Upper lobe of left lung (tissue), 6 donors: ENCODE measurements around the gene KCNJ4. TPM values are rescaled to one million over a fixed set of nuclear protein-coding genes. Genes with fewer than 3 reads are reported as not detected.

Experiments used
- ATAC-seq, 2 donors: fragments of 200-7000 bp; cut with Tn5 transposase; one replicate each; pipeline ENCODE4 v1.9.1; 2022; ENCODE audit warnings: mild to moderate bottlenecking in 2 of 2, moderate library complexity in 2 of 2; ENCODE audit not compliant: low FRiP score in 2 of 2
- DNase-seq, 2 donors: peaks; one replicate each; pipeline ENCODE4 v3.0.0-alpha.2; 2019 to 2020
- H3K27ac ChIP-seq, 4 donors: fragments of 200-600 bp; sonication (generic); one replicate each; pipeline ENCODE4 v1.5.1; 2016 to 2019
- H3K27me3 ChIP-seq, 4 donors: fragments of 200-600 bp; sonication (generic); one replicate each; pipeline ENCODE4 v1.5.1; 2017 to 2019
- H3K36me3 ChIP-seq, 4 donors: fragments of 200-600 bp; sonication (generic); one replicate each; pipeline ENCODE4 v1.5.1; 2016 to 2019
- H3K4me1 ChIP-seq, 4 donors: fragments of 200-600 bp; sonication (generic); one replicate each; pipeline ENCODE4 v1.5.1; 2018 to 2019
- H3K4me3 ChIP-seq, 4 donors: fragments of 200-600 bp; sonication (generic); one replicate each; pipeline ENCODE4 v1.5.1; 2017 to 2019; ENCODE audit warnings: mild to moderate bottlenecking in 2 of 4, moderate library complexity in 1 of 4
- H3K9me3 ChIP-seq, 4 donors: fragments of 200-600 bp; sonication (generic); one replicate each; pipeline ENCODE4 v1.5.1; 2018 to 2019
- CTCF ChIP-seq, 6 experiments: fragments of 450-650 bp in 4 of 6; fragments of 200-600 bp in 2 of 6; sonication (generic) in 2 of 6; IDR thresholded peaks; one replicate each; pipeline ENCODE4 v1.5.1; 2016 to 2019; ENCODE audit warnings: antibody characterized with exemption in 6 of 6
- EP300 ChIP-seq, 4 donors: sonication (generic); formaldehyde crosslinking; IDR thresholded peaks; one replicate each; pipeline ENCODE4 v1.5.1; 2017; ENCODE audit warnings: antibody characterized with exemption in 4 of 4, control low read depth in 2 of 4
- POLR2A ChIP-seq, 4 donors: fragments of 450-650 bp; IDR thresholded peaks; one replicate each; pipeline ENCODE4 v1.5.1; 2016 to 2017; ENCODE audit warnings: antibody characterized with exemption in 4 of 4, mild to moderate bottlenecking in 2 of 4
- POLR2AphosphoS5 ChIP-seq, 2 donors: sonication (generic); formaldehyde crosslinking; IDR thresholded peaks; one replicate each; pipeline ENCODE4 v1.5.1; 2017; ENCODE audit warnings: antibody characterized with exemption in 2 of 2
- WGBS, 2 donors: methylation state at CpG; one replicate each; pipeline ENCODE4 v1.1.5; 2017 to 2018; 5-methylcytosine and 5-hydroxymethylcytosine counted together
- total RNA-seq, 6 donors: library from RNA; depleted of rRNA in 4 of 6; stranded (reverse); fragments of >200 nt in 4 of 6; gene quantifications; one replicate each; pipeline versions ENCODE4 v1.1.0 to v1.2.1, GENCODE V29; 2016 to 2021
- donor health status: DM: no; HTN: no; CAD: no; lungs with moderate emphysema.
- donor health status: DM: no; HTN: yes; CAD: no; lungs with severe emphysema.

The KCNJ4 gene
- total RNA-seq, 6 donors from 2014 or later: not detected

- H3K4me1 ChIP-seq: peaks cover 16 to 25% (median 21%) of the 10 kb centered on the region in 4 donors
- H3K27ac ChIP-seq: no peak overlapping the region
- TF ChIP-seq EP300 (IDR thresholded peaks at IDR 0.05) (no peak), POLR2A (IDR thresholded peaks at IDR 0.05) (no peak), CTCF (IDR thresholded peaks at IDR 0.05) (no peak), POLR2AphosphoS5 (IDR thresholded peaks at IDR 0.05) (no peak)
- no peaks in the 10 kb centered on the region for H3K36me3 ChIP-seq
- DNase-seq (no peak), ATAC-seq (no peak)
- H3K9me3 ChIP-seq: no peaks in the 10 kb centered on the region
- peaks cover 3 to 24% (median 13%) of the 10 kb centered on the region in 4 donors for H3K27me3 ChIP-seq
- 49 to 58% methylated on average over 7 to 8 of the region's 8 CpGs for WGBS, 2 donors
- no peak overlapping the region for H3K4me3 ChIP-seq
Observed at GRCh38 chr22:38460426-38460840, 5.4 kb upstream of the KCNJ4 start.

GRCh38 chr22:38456841-38457699 is 2.1 kb upstream of the KCNJ4 start:
- no peak overlapping the region for H3K4me3 ChIP-seq
- H3K36me3 ChIP-seq: no peaks in the 10 kb centered on the region
- H3K27me3 ChIP-seq: peaks cover 3 to 43% (median 22%) of the 10 kb centered on the region in 4 donors
- DNase-seq (no peak), ATAC-seq (no peak)
- H3K9me3 ChIP-seq: no peaks in the 10 kb centered on the region
- no peak overlapping the region for H3K27ac ChIP-seq
- WGBS, 2 donors: 81 to 86% methylated on average over 13 to 14 of the region's 14 CpGs
- peaks cover 26 to 32% (median 27%) of the 10 kb centered on the region in 4 donors for H3K4me1 ChIP-seq
- TF ChIP-seq POLR2A (IDR thresholded peaks at IDR 0.05) (no peak), EP300 (IDR thresholded peaks at IDR 0.05) (no peak)

GRCh38 chr22:38456272-38456835 is 1.4 kb upstream of the KCNJ4 start:
- DNase-seq (no peak), ATAC-seq (no peak)
- TF ChIP-seq EP300 (IDR thresholded peaks at IDR 0.05) (no peak), CTCF (IDR thresholded peaks at IDR 0.05) (no peak), POLR2AphosphoS5 (IDR thresholded peaks at IDR 0.05) (no peak), POLR2A (IDR thresholded peaks at IDR 0.05) (no peak)
- H3K27me3 ChIP-seq: peaks cover 3 to 43% (median 22%) of the 10 kb centered on the region in 4 donors
- WGBS, 2 donors: 62 to 67% methylated on average over 9 to 17 of the region's 17 CpGs
- peaks cover 19 to 25% (median 20%) of the 10 kb centered on the region in 4 donors for H3K4me1 ChIP-seq
- peak overlapping the region in 1 of 4 donors; percentile 47 for H3K4me3 ChIP-seq
- H3K36me3 ChIP-seq: no peaks in the 10 kb centered on the region
- H3K27ac ChIP-seq: no peak overlapping the region
- no peaks in the 10 kb centered on the region for H3K9me3 ChIP-seq

- ATAC-seq (no peak), DNase-seq (no peak)
- peaks cover 3 to 40% (median 22%) of the 10 kb centered on the region in 4 donors for H3K27me3 ChIP-seq
- H3K36me3 ChIP-seq: no peaks in the 10 kb centered on the region
- H3K4me1 ChIP-seq: peaks cover 15 to 22% (median 18%) of the 10 kb centered on the region in 4 donors
- WGBS, 2 donors: 1 to 2% methylated on average over 8 to 18 of the region's 90 CpGs
- TF ChIP-seq POLR2AphosphoS5 (IDR thresholded peaks at IDR 0.05) (no peak), CTCF (IDR thresholded peaks at IDR 0.05) (no peak), POLR2A (IDR thresholded peaks at IDR 0.05) (no peak), EP300 (IDR thresholded peaks at IDR 0.05) (no peak)
- H3K4me3 ChIP-seq: peak overlapping the region in 3 of 4 donors; percentile 41 to 48 (median 47)
- no peaks in the 10 kb centered on the region for H3K9me3 ChIP-seq
- H3K27ac ChIP-seq: no peak overlapping the region
Observed at GRCh38 chr22:38455530-38456271, 702 bp upstream of the KCNJ4 start.
